H1 (cell line): Measurements from ENCODE around the gene FOSL2. TPM values are rescaled to one million over a fixed set of nuclear protein-coding genes. Genes with fewer than 3 reads are reported as not detected.

Experiments used
- BACH1 ChIP-seq: IDR thresholded peaks from 2 replicates; pipeline ENCODE4 v1.6.1; 2012; ENCODE audit warnings: low read length, improper control_type of control experiment
- KDM5A ChIP-seq: fragments of 200-600 bp; IDR thresholded peaks from 2 replicates; pipeline ENCODE4 v1.7.1; 2012; ENCODE audit warnings: mild to moderate bottlenecking, low read length, inconsistent platforms, mixed read lengths
- NANOG ChIP-seq: IDR thresholded peaks from 2 replicates; pipeline ENCODE4 v1.6.1; 2011; ENCODE audit warnings: low read length, low read depth, mild to moderate bottlenecking, inconsistent platforms; ENCODE audit not compliant: insufficient read depth, poor library complexity, severe bottlenecking
- RXRA ChIP-seq: IDR thresholded peaks from 2 replicates; pipeline ENCODE4 v1.6.1; 2011; ENCODE audit warnings: low read depth, mild to moderate bottlenecking, low read length, moderate library complexity; ENCODE audit not compliant: insufficient read depth
- SRF ChIP-seq: IDR thresholded peaks from 2 replicates; pipeline ENCODE4 v1.6.1; 2011; ENCODE audit warnings: mild to moderate bottlenecking, low read depth, low read length, moderate library complexity
- TCF12 ChIP-seq: IDR thresholded peaks from 2 replicates; pipeline ENCODE4 v1.6.1; 2011; ENCODE audit warnings: low read depth, mild to moderate bottlenecking, low read length
- polyA plus RNA-seq, 7 experiments: library from polyadenylated mRNA; depleted of rRNA in 3 of 7; stranded (reverse) in 5 of 7; unstranded in 2 of 7; fragments of >200 nt in 5 of 7; fragments of 200-250 nt in 2 of 7; gene quantifications; 1 replicate in 5 of 7; 2 replicates in 1 of 7; 4 replicates in 1 of 7; pipeline versions ENCODE4 v1.2.1 to v1.2.3, GENCODE V29; 2011 to 2013; ENCODE audit warnings: missing spikeins in 2 of 7, mixed read lengths in 2 of 7
- total RNA-seq: library from RNA; stranded (reverse); fragmentation: NEBNext Ultra II Directional; extraction: Animal tissue kit (Norgen Biotek cat#: 25700); gene quantifications from 2 replicates; pipeline ENCODE4 v1.2.1, GENCODE V29; 2021

FOSL2 gene
- total and polyA plus RNA-seq, 2 of the 8 experiments (the other 6 are each of a cell fraction or from before 2014, with no cell fraction given) = 1.5 to 4.5 TPM

- TF ChIP-seq TCF12 = no peak
- no peak for TF ChIP-seq BACH1
- TF ChIP-seq RXRA = no peak
- no peak for TF ChIP-seq NANOG
- TF ChIP-seq SRF = no peak
- TF ChIP-seq KDM5A = no peak
Observed at GRCh38 chr2:28420722-28421121, 28.1 kb downstream of the FOSL2 start (continued).
